Vagina (tissue), 2 donors: Measurements from ENCODE around the gene GAGE1.
"Not testable (repeated sequence)": the region's sequence is repeated elsewhere in the genome, so short reads cannot be mapped to it uniquely, and the experiment has no call there.

Source experiments
- CTCF ChIP-seq, 3 experiments: fragments of 450-650 bp in 2 of 3; fragments of 200-600 bp in 1 of 3; sonication (generic) in 1 of 3; IDR thresholded peaks; one replicate each; pipeline ENCODE4 v1.5.1; 2017 to 2019; ENCODE audit warnings: antibody characterized with exemption in 3 of 3, mild to moderate bottlenecking in 2 of 3, moderate library complexity in 2 of 3
- POLR2AphosphoS5 ChIP-seq, 2 donors: sonication (generic); formaldehyde crosslinking; IDR thresholded peaks; one replicate each; pipeline ENCODE4 v1.9.0; 2017; ENCODE audit warnings: antibody characterized with exemption in 2 of 2, mild to moderate bottlenecking in 2 of 2, low read depth in 1 of 2; ENCODE audit not compliant: insufficient read depth in 1 of 2

GRCh38 chrX:49579649-49580048, 19.2 kb upstream of the GAGE1 start, which contains the start of gene GAGE12H:
- TF ChIP-seq CTCF (IDR thresholded peaks at IDR 0.05); POLR2AphosphoS5 (IDR thresholded peaks at IDR 0.05; ENCODE audit: insufficient read depth in 1 of 2, low read depth in 1 of 2): not testable (repeated sequence)
